ENCODE results near the gene ATP1A3. TPM values are rescaled to one million over a fixed set of nuclear protein-coding genes. Genes with fewer than 3 reads are reported as not detected.

The ATP1A3 gene
- total and polyA plus RNA-seq, 2 donors (not counting 1 experiment from before 2014, with no cell fraction given): 1.2 to 3.8 TPM

GRCh38 chr19:41919948-41920712 lies 73.9 kb downstream of the ATP1A3 start:
- Histone ChIP-seq H4K20me1 (ENCODE audit: control insufficient read depth, insufficient read depth, low read length, poor library complexity, severe bottlenecking) (peaks cover 10% of the 10 kb centered on the region), H3K9me3 (ENCODE audit: control extremely low read depth in 1 of 3, control insufficient read depth in 2 of 3, insufficient read depth in 1 of 3, low read length in 2 of 3) (peaks cover 0 to 22% (median 0%) of the 10 kb centered on the region in 3 donors), H3K4me1 (ENCODE audit: control insufficient read depth in 2 of 2, insufficient read depth in 2 of 2, low read length in 2 of 2) (peaks cover 53 to 54% of the 10 kb centered on the region in 2 donors), H3K9ac (ENCODE audit: low read length) (no peak overlapping the region), H3K4me3 (ENCODE audit: control extremely low read depth in 1 of 5, extremely low read depth in 1 of 5, insufficient read depth in 1 of 5, low read depth in 2 of 5, low read length in 4 of 5) (no peak overlapping the region), H3K27ac (ENCODE audit: low read length in 2 of 2) (no peak overlapping the region), H2AFZ (ENCODE audit: insufficient read depth, low read depth, low read length, poor library complexity, severe bottlenecking) (no peak overlapping the region), H3K27me3 (replicated peaks in 1 of 4; ENCODE audit: control extremely low read depth in 1 of 4, control insufficient read depth in 3 of 4, insufficient read depth in 4 of 4, low read length in 3 of 4) (peaks cover 0 to 58% (median 41%) of the 10 kb centered on the region in 4 experiments), H3K4me2 (replicated peaks; ENCODE audit: low read depth, low read length, poor library complexity, severe bottlenecking) (no peak overlapping the region), H3K36me3 (replicated peaks in 1 of 2; ENCODE audit: control extremely low read depth in 1 of 2, control insufficient read depth in 1 of 2, extremely low read depth in 1 of 2, insufficient read depth in 2 of 2, low read length in 1 of 2) (no peaks in the 10 kb centered on the region), H3K79me2 (ENCODE audit: control insufficient read depth, insufficient read depth, low read length) (peaks cover 10% of the 10 kb centered on the region)
- Mint-ChIP-seq H3K9me3 (ENCODE audit: insufficient read depth) (no peaks in the 10 kb centered on the region), H3K4me1 (peaks cover 21% of the 10 kb centered on the region), H3K27me3 (peaks cover 16% of the 10 kb centered on the region), H3K4me3 (no peak overlapping the region), H3K27ac (no peak overlapping the region)
- CTCF ChIA-PET: interaction anchor here (1.1 to 2.0 kb wide), 4 partner anchors 21 to 48 kb away, joined by 3 to 7 read pairs (median 4); no protein-coding TSS in a partner anchor
- POLR2A ChIA-PET: interaction anchor here (1.1 kb wide), 1 partner anchor 9 kb away, joined by 3 read pairs; no protein-coding TSS in a partner anchor
- intact Hi-C loops (cut with micrococcal nuclease): no loop called here
- TF ChIP-seq CTCF (IDR thresholded peaks at IDR 0.05) (no peak), EZH2 (IDR thresholded peaks at IDR 0.05; ENCODE audit: borderline replicate concordance, insufficient read depth, low read depth, low read length, poor library complexity, severe bottlenecking) (no peak)
- DNase-seq (peak; percentile 25), ATAC-seq (ENCODE audit: low read depth) (no peak)
- 96% methylated on average over 33 of the region's 33 CpGs for WGBS (ENCODE audit: insufficient coverage)

Data from B cell (primary cell).